A172 (cell line): ENCODE measurements around the gene EMB. TPM values are rescaled to one million over a fixed set of nuclear protein-coding genes. Genes with fewer than 3 reads are reported as not detected.
"Not testable (repeated sequence)": the region's sequence is repeated elsewhere in the genome, so short reads cannot be mapped to it uniquely, and the experiment has no call there.

ENCODE experiments used
- DNase-seq: peaks from one replicate; pipeline ENCODE4 v3.0.0-alpha.2; 2015; ENCODE audit warnings: low spot score
- total RNA-seq: library from RNA; depleted of rRNA; stranded (reverse); fragments of >200 nt; shearing (Covaris generic); gene quantifications from 2 replicates; pipeline ENCODE4 v1.2.3, GENCODE V29; 2014; rRNA removed

EMB gene
- 0.12 TPM in 1 of 2 replicates, not detected in the other for total RNA-seq

GRCh38 chr5:50440651-50441492 lies at the start of gene EMB:
TSS of gene EMB (minus strand) at chr5:50441288. CDS start at chr5:50441151, 137 bp downstream.
- no peak for DNase-seq

- DNase-seq: not testable (repeated sequence)
Observed at GRCh38 chr5:50489491-50489890, 48.4 kb upstream of the EMB start.

- DNase-seq: not testable (repeated sequence)
Observed at GRCh38 chr5:50478790-50479189, 37.7 kb upstream of the EMB start.

- DNase-seq: no peak
Observed at GRCh38 chr5:50476549-50476948, 35.5 kb upstream of the EMB start.

GRCh38 chr5:50465015-50465414 lies 23.9 kb upstream of the EMB start:
- not testable (repeated sequence) for DNase-seq

GRCh38 chr5:50463726-50464125 lies 22.6 kb upstream of the EMB start:
- DNase-seq: no peak

GRCh38 chr5:50463047-50463446 lies 22.0 kb upstream of the EMB start:
- no peak for DNase-seq

- DNase-seq: not testable (repeated sequence)
Observed at GRCh38 chr5:50462579-50462978, 21.5 kb upstream of the EMB start.

GRCh38 chr5:50458372-50458771 lies 17.3 kb upstream of the EMB start:
- not testable (repeated sequence) for DNase-seq

GRCh38 chr5:50449241-50449640 lies 8.2 kb upstream of the EMB start:
- not testable (repeated sequence) for DNase-seq

- no peak for DNase-seq
Observed at GRCh38 chr5:50447941-50448340, 6.9 kb upstream of the EMB start.

- no peak for DNase-seq
Observed at GRCh38 chr5:50447228-50447627, 6.1 kb upstream of the EMB start.

GRCh38 chr5:50445296-50445949 lies 4.3 kb upstream of the EMB start:
- DNase-seq: no peak

GRCh38 chr5:50442559-50443539 lies 1.8 kb upstream of the EMB start:
- not testable (repeated sequence) for DNase-seq

- DNase-seq: no peak
Observed at GRCh38 chr5:50441493-50441955, 436 bp upstream of the EMB start.

- DNase-seq: no peak
Observed at GRCh38 chr5:50439221-50439620, 1.9 kb downstream of the EMB start.

GRCh38 chr5:50438060-50438459 lies 3.0 kb downstream of the EMB start:
- not testable (repeated sequence) for DNase-seq

- no peak for DNase-seq
Observed at GRCh38 chr5:50435168-50435567, 5.9 kb downstream of the EMB start.

GRCh38 chr5:50431133-50431904 lies 9.8 kb downstream of the EMB start:
- DNase-seq: not testable (repeated sequence)

GRCh38 chr5:50423100-50423799 lies 17.8 kb downstream of the EMB start:
- not testable (repeated sequence) for DNase-seq
